Measurements from ENCODE around the gene ULK4. TPM values are rescaled to one million over a fixed set of nuclear protein-coding genes. Genes with fewer than 3 reads are reported as not detected.

Gene ULK4
- polyA plus RNA-seq, 1 experiment, result 1.6 TPM

DNA sequence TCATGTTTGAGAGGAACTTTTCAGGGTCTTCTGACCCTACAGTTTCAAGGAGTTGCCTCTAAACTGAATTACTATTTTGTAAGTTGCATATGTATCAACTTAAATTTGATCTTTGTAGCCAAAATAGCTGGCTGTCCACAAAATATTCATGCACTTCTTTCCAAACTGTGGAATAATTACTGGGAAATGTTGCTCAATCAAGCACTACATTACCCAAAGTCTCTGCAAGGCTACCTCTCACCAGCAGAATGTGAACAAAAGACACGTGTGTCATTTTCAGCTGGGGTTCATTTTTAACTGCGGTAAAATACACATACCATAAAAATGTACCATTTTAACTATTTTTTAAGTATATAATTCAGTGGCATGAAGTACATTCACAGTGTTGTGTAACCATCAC is 442.2 kb downstream of the ULK4 start:
- CTCF ChIA-PET, result no interaction called here
- DNase-seq (ENCODE audit: low read depth), result no peak
- POLR2A ChIA-PET, result no interaction called here

DNA sequence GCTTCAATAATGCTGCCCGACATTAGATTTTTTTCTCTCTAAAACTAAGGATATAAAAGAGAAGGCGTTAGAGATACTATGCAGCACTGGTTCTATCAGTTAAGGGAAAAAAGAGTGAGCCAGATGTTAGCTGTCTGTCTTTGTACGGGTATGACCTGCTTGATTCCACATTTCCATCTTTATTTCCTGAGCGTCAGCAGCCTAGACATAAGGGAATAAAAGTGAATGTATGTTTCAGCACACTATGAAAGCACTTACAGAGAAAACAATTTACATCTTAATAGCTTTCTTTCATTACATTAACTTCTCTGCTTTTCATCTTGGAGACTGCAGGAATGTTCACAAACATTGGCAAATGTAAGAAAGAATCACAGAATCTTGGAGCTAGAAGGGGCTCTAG is 443.3 kb downstream of the ULK4 start:
- POLR2A ChIA-PET, result no interaction called here
- CTCF ChIA-PET, result interaction anchor here (0.7 kb wide), 1 partner anchor 21 kb away, joined by 3 read pairs; no protein-coding TSS in a partner anchor
- TF ChIP-seq, protein P1, sequence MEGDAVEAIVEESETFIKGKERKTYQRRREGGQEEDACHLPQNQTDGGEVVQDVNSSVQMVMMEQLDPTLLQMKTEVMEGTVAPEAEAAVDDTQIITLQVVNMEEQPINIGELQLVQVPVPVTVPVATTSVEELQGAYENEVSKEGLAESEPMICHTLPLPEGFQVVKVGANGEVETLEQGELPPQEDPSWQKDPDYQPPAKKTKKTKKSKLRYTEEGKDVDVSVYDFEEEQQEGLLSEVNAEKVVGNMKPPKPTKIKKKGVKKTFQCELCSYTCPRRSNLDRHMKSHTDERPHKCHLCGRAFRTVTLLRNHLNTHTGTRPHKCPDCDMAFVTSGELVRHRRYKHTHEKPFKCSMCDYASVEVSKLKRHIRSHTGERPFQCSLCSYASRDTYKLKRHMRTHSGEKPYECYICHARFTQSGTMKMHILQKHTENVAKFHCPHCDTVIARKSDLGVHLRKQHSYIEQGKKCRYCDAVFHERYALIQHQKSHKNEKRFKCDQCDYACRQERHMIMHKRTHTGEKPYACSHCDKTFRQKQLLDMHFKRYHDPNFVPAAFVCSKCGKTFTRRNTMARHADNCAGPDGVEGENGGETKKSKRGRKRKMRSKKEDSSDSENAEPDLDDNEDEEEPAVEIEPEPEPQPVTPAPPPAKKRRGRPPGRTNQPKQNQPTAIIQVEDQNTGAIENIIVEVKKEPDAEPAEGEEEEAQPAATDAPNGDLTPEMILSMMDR (IDR thresholded peaks at IDR 0.05; ENCODE audit: insufficient read depth, low read depth, low read length), result no peak
- H3K4me3 ChIP-seq (ENCODE audit: low read depth, low read length), result no peak overlapping the region
- H3K27me3 ChIP-seq (ENCODE audit: control insufficient read depth, insufficient read depth, low read length), result no peaks in the 10 kb centered on the region
- no peak for DNase-seq (ENCODE audit: low read depth)
- no peaks in the 10 kb centered on the region for H3K36me3 ChIP-seq (ENCODE audit: control insufficient read depth, insufficient read depth, low read length)

More for the DNA sequence above, 442.2 kb downstream of the ULK4 start:
- TF ChIP-seq, protein P1 (IDR thresholded peaks at IDR 0.05; ENCODE audit: insufficient read depth, low read depth, low read length), result no peak
- Histone ChIP-seq H3K4me3 (ENCODE audit: low read depth, low read length) (no peak overlapping the region), H3K27me3 (ENCODE audit: control insufficient read depth, insufficient read depth, low read length) (no peaks in the 10 kb centered on the region), H3K36me3 (ENCODE audit: control insufficient read depth, insufficient read depth, low read length) (no peaks in the 10 kb centered on the region)

DNA sequence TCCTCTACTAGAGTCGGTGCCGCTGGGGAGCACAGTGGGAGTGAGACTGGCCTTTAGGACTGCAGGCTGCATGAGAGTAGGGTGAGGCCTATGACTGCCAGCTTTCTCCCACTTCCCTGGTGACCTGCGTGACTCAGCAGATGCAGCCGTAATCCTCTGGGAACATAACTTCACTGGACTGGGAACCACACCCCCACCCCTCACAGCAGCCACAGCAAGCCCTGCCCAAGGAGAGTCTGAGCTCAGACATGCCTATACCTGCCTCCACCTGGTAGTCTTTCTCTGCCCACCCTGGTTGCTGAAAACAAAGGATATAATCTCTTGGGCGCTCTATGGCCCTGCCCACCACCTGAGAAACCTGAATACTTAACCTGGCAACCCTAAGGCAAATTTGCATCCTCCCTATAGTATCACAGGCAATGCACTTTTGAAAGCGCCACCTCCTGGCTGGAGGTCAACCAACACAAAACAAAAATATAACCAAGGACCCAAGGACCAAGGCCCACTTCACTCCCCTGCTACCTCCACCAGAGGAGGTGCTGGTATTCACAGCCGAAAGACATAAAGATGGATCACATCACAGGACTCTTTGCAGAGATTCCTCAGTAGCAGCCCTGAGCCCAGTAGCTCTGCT is 453.7 kb downstream of the ULK4 start:
- POLR2A ChIA-PET, result no interaction called here
- DNase-seq (ENCODE audit: low read depth), result no peak
- TF ChIP-seq, protein P1 (IDR thresholded peaks at IDR 0.05; ENCODE audit: insufficient read depth, low read depth, low read length), result no peak
- CTCF ChIA-PET, result interaction anchor here (0.9 kb wide), 1 partner anchor 11 kb away, joined by 4 read pairs; no protein-coding TSS in a partner anchor
- Histone ChIP-seq H3K4me3 (ENCODE audit: low read depth, low read length) (no peak overlapping the region), H3K36me3 (ENCODE audit: control insufficient read depth, insufficient read depth, low read length) (no peaks in the 10 kb centered on the region), H3K27me3 (ENCODE audit: control insufficient read depth, insufficient read depth, low read length) (no peaks in the 10 kb centered on the region)

DNA sequence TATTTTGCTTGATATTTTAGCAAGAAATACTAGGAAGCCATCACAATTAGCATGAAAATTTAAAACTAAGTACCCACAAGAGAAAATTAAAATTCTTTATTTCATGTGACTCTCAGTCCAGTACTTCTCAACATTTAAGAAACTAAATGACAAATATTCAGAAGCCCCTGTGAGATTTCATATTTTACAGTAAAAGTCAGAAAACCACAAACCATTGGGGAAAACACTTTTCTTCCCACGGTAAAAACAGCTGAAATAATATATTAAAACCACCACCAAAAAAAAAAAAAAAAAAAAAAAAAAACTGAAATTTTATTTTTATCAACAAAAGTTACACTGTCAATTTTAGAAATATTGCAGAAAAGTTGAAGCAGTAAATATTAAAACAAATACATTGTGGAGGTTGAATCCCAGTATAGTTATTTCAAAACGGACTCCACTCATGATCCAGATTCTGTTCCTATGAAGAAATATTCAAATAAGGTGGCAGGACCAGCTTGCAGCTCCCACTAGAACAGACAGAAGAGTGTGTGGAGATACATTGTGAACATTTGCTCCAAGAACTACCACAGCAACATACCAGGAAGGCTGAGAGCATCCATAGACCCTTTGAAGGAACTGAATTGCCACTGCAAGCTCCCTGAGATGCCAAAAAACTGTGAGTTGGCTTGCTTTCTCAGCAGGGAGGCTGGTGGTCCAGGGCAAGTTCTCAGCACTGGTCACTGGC is 454.4 kb downstream of the ULK4 start:
- TF ChIP-seq, protein P1 (IDR thresholded peaks at IDR 0.05; ENCODE audit: insufficient read depth, low read depth, low read length), result no peak
- CTCF ChIA-PET, result no interaction called here
- no peak overlapping the region for H3K4me3 ChIP-seq (ENCODE audit: low read depth, low read length)
- POLR2A ChIA-PET, result no interaction called here
- no peaks in the 10 kb centered on the region for H3K36me3 ChIP-seq (ENCODE audit: control insufficient read depth, insufficient read depth, low read length)
- no peaks in the 10 kb centered on the region for H3K27me3 ChIP-seq (ENCODE audit: control insufficient read depth, insufficient read depth, low read length)
- DNase-seq (ENCODE audit: low read depth), result no peak

DNA sequence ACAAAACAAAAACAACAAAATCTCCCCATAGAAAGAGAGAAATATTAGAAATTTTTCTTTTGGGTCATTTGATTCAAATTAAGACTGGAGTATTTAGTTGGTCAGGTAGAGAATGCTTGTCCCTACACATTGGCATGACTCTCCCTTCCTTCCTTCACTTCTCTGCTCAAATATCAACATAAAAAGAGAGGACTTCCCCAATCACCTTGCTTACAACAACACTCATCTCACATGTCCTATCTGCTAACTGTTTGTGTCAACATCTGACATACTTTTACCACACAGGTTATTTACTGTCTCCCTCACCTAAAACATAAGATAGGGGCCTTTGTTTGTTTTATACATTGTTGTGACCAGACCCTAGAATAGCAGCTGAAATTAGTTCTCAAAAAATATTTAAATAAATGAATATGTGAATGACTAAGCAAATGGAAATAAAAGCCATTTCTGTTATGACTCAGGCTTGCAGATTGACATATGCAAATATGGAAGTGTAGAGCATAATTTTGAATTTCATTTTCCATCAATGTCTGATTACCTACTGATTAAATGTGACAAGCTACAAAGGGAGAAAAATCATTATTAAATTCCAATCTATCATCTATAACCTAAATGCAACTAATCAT is 457.8 kb downstream of the ULK4 start:
- ChIA-PET CTCF (interaction anchor here (0.8 to 1.2 kb wide), 2 partner anchors 21 to 60 kb away, joined by 3 read pairs; no protein-coding TSS in a partner anchor), POLR2A (no interaction called here)
- TF ChIP-seq, protein P1 (IDR thresholded peaks at IDR 0.05; ENCODE audit: insufficient read depth, low read depth, low read length), result no peak
- no peak for DNase-seq (ENCODE audit: low read depth)
- Histone ChIP-seq H3K36me3 (ENCODE audit: control insufficient read depth, insufficient read depth, low read length) (no peaks in the 10 kb centered on the region), H3K4me3 (ENCODE audit: low read depth, low read length) (no peak overlapping the region), H3K27me3 (ENCODE audit: control insufficient read depth, insufficient read depth, low read length) (no peaks in the 10 kb centered on the region)

Data from BJ (cell line).